HEK293T (cell line): ENCODE measurements around the gene PARP1.

ENCODE experiments used
- BHLHE40 ChIP-seq: fragments of 450-650 bp; IDR thresholded peaks from 2 replicates; pipeline ENCODE4 v1.6.1; 2016; ENCODE audit warnings: mild to moderate bottlenecking, moderate library complexity, borderline replicate concordance
- CTBP1 ChIP-seq: fragments of 450-650 bp; IDR thresholded peaks from 2 replicates; pipeline ENCODE4 v1.6.1; 2016; ENCODE audit warnings: borderline replicate concordance
- ELF4 ChIP-seq: fragments of 450-650 bp; IDR thresholded peaks from 2 replicates; pipeline ENCODE4 v1.6.1; 2017; ENCODE audit warnings: antibody characterized with exemption
- FOXA1 ChIP-seq: fragments of 450-650 bp; IDR thresholded peaks from 2 replicates; pipeline ENCODE4 v1.6.1; 2016; ENCODE audit warnings: mild to moderate bottlenecking
- FOXK2 ChIP-seq: fragments of 450-650 bp; IDR thresholded peaks from 2 replicates; pipeline ENCODE4 v1.6.1; 2016; ENCODE audit warnings: mild to moderate bottlenecking
- FOXM1 ChIP-seq: fragments of 450-650 bp; IDR thresholded peaks from 2 replicates; pipeline ENCODE4 v1.6.1; 2017; ENCODE audit warnings: mild to moderate bottlenecking, borderline replicate concordance
- LEF1 ChIP-seq: fragments of 450-650 bp; IDR thresholded peaks from 2 replicates; pipeline ENCODE4 v1.6.1; 2017; ENCODE audit warnings: mild to moderate bottlenecking, borderline replicate concordance
- PKNOX1 ChIP-seq: fragments of 450-650 bp; IDR thresholded peaks from 2 replicates; pipeline ENCODE4 v1.6.1; 2016
- SP1 ChIP-seq: fragments of 450-650 bp; IDR thresholded peaks from 2 replicates; pipeline ENCODE4 v1.6.1; 2017
- SUZ12 ChIP-seq: fragments of 450-650 bp; IDR thresholded peaks from 2 replicates; pipeline ENCODE4 v1.6.1; 2016; ENCODE audit warnings: mild to moderate bottlenecking
- TARDBP ChIP-seq: fragments of 450-650 bp; IDR thresholded peaks from 2 replicates; pipeline ENCODE4 v1.6.1; 2016
- ZNF384 ChIP-seq: fragments of 450-650 bp; IDR thresholded peaks from 2 replicates; pipeline ENCODE4 v1.6.1; 2016

- no peak for TF ChIP-seq BHLHE40
- no peak for TF ChIP-seq FOXK2
- TF ChIP-seq ZNF384, result no peak
- TF ChIP-seq CTBP1, result no peak
- TF ChIP-seq SP1, result no peak
- no peak for TF ChIP-seq SUZ12
- TF ChIP-seq FOXM1, result no peak
- TF ChIP-seq ELF4, result no peak
- TF ChIP-seq LEF1, result no peak
- TF ChIP-seq FOXA1, result no peak
- TF ChIP-seq PKNOX1, result no peak
- TF ChIP-seq TARDBP, result no peak
These were observed 34.5 kb downstream of the PARP1 start for GRCh38 chr1:226373376-226373775.
